Endodermal cell (in vitro differentiated cells): ENCODE measurements around the gene ORM1. TPM values are rescaled to one million over a fixed set of nuclear protein-coding genes. Genes with fewer than 3 reads are reported as not detected.

Experiments used
- DNase-seq: peaks from one replicate; pipeline ENCODE4 v3.0.0-alpha.2; 2017
- H3K27ac ChIP-seq: 2 replicates; pipeline ENCODE4 v1.5.1; 2013; ENCODE audit warnings: mild to moderate bottlenecking, low read depth, low read length, moderate library complexity
- H3K27me3 ChIP-seq: 2 replicates; pipeline ENCODE4 v1.6.1; 2013; ENCODE audit warnings: mild to moderate bottlenecking, low read length, moderate library complexity; ENCODE audit not compliant: insufficient read depth, control insufficient read depth, poor library complexity, severe bottlenecking
- H3K36me3 ChIP-seq: 2 replicates; pipeline ENCODE4 v1.7.0; 2013; ENCODE audit warnings: mild to moderate bottlenecking, low read length, moderate library complexity; ENCODE audit not compliant: control insufficient read depth, insufficient read depth
- H3K4me1 ChIP-seq: one replicate; pipeline ENCODE4 v1.7.0; 2013; ENCODE audit warnings: low read length; ENCODE audit not compliant: control insufficient read depth, insufficient read depth
- H3K4me3 ChIP-seq: 2 replicates; pipeline ENCODE4 v1.5.1; 2013; ENCODE audit warnings: mild to moderate bottlenecking, low read length, moderate library complexity
- H3K9ac ChIP-seq: 2 replicates; pipeline ENCODE4 v1.6.1; 2013; ENCODE audit warnings: mild to moderate bottlenecking, low read length, moderate library complexity; ENCODE audit not compliant: poor library complexity, severe bottlenecking; ENCODE audit errors: extremely low read depth
- H3K9me3 ChIP-seq: 2 replicates; pipeline ENCODE4 v1.6.1; 2013; ENCODE audit warnings: mild to moderate bottlenecking, low read length, moderate library complexity; ENCODE audit not compliant: control insufficient read depth
- H3K27ac Mint-ChIP-seq: 2 replicates; pipeline ENCODE4 v1.8.0; 2020; ENCODE audit warnings: mixed read lengths
- H3K27me3 Mint-ChIP-seq: 2 replicates; pipeline ENCODE4 v1.8.0; 2021; ENCODE audit warnings: mild to moderate bottlenecking, mixed read lengths; ENCODE audit not compliant: insufficient read depth
- H3K36me3 Mint-ChIP-seq: 2 replicates; pipeline ENCODE4 v1.8.0; 2020; ENCODE audit warnings: low read depth, mixed read lengths
- H3K4me1 Mint-ChIP-seq: 2 replicates; pipeline ENCODE4 v1.8.0; 2020; ENCODE audit warnings: mixed read lengths
- H3K4me3 Mint-ChIP-seq: 2 replicates; pipeline ENCODE4 v1.8.0; 2020; ENCODE audit warnings: mild to moderate bottlenecking, moderate library complexity, mixed read lengths
- H3K9me3 Mint-ChIP-seq: 2 replicates; pipeline ENCODE4 v1.8.0; 2020; ENCODE audit warnings: mild to moderate bottlenecking, mixed read lengths
- CTCF ChIP-seq: fragments of 200-600 bp; sonication (generic); conservative IDR thresholded peaks from 2 replicates; pipeline ENCODE4 v1.5.0; 2021; ENCODE audit warnings: antibody characterized with exemption, mild to moderate bottlenecking
- WGBS, 2 experiments: methylation state at CpG; one replicate each; pipeline versions ENCODE4 v1.1.5 to v1.1.7; 2013; ENCODE audit warnings: missing lambda C conversion rate in 2 of 2, mixed read lengths in 1 of 2; ENCODE audit not compliant: insufficient coverage in 1 of 2, insufficient read length in 1 of 2; 5-methylcytosine and 5-hydroxymethylcytosine counted together
- total RNA-seq, 2 donors: library from RNA; stranded (reverse); fragmentation: NEBNext Ultra II Directional in 1 of 2; extraction: Animal tissue kit (Norgen Biotek cat#: 25700) in 1 of 2; gene quantifications; 2 replicates in 1 of 2; 3 replicates in 1 of 2; pipeline ENCODE4 v1.2.1, GENCODE V29; 2021

The ORM1 gene
- total RNA-seq, 2 donors from 2014 or later = 0.59 TPM; not detected in 1

- no peak overlapping the region for H3K27ac Mint-ChIP-seq
- H3K36me3 Mint-ChIP-seq = peaks cover 31% of the 10 kb centered on the region
Observed at GRCh38 chr9:114343471-114344187, 20.7 kb downstream of the ORM1 start.

GRCh38 chr9:114344188-114344566 lies 21.3 kb downstream of the ORM1 start:
- H3K4me3 Mint-ChIP-seq = no peak overlapping the region
- peaks cover 4% of the 10 kb centered on the region for H3K4me1 Mint-ChIP-seq
- WGBS, 2 experiments = 92 to 95% methylated on average over 10 to 11 of the region's 11 CpGs
- no peak for DNase-seq
- no peak for TF ChIP-seq CTCF
- Histone ChIP-seq H3K9ac (no peak overlapping the region), H3K36me3 (peaks cover 10% of the 10 kb centered on the region), H3K27me3 (no peaks in the 10 kb centered on the region), H3K9me3 (no peaks in the 10 kb centered on the region), H3K4me3 (no peak overlapping the region), H3K27ac (no peak overlapping the region), H3K4me1 (no peaks in the 10 kb centered on the region)
- H3K36me3 Mint-ChIP-seq = peaks cover 31% of the 10 kb centered on the region
- H3K9me3 Mint-ChIP-seq = no peaks in the 10 kb centered on the region
- H3K27me3 Mint-ChIP-seq = no peaks in the 10 kb centered on the region
- no peak overlapping the region for H3K27ac Mint-ChIP-seq

More at GRCh38 chr9:114343471-114344187, 20.7 kb downstream of the ORM1 start:
- Histone ChIP-seq H3K9ac (no peak overlapping the region), H3K9me3 (no peaks in the 10 kb centered on the region), H3K27me3 (no peaks in the 10 kb centered on the region), H3K4me1 (no peaks in the 10 kb centered on the region), H3K4me3 (no peak overlapping the region), H3K27ac (no peak overlapping the region), H3K36me3 (peaks cover 10% of the 10 kb centered on the region)
- Mint-ChIP-seq H3K4me1 (no peaks in the 10 kb centered on the region), H3K4me3 (no peak overlapping the region), H3K27me3 (no peaks in the 10 kb centered on the region), H3K9me3 (no peaks in the 10 kb centered on the region)
- DNase-seq = no peak
- no peak for TF ChIP-seq CTCF
- 95 to 96% methylated on average over 5 to 9 of the region's 9 CpGs for WGBS, 2 experiments

- no peaks in the 10 kb centered on the region for H3K9me3 Mint-ChIP-seq
- no peak for TF ChIP-seq CTCF
- WGBS, 2 experiments = 97% methylated on average over 3 of the region's 3 CpGs
- H3K4me3 Mint-ChIP-seq = no peak overlapping the region
- H3K9ac ChIP-seq = no peak overlapping the region
- H3K27ac Mint-ChIP-seq = no peak overlapping the region
- H3K36me3 ChIP-seq = peaks cover 10% of the 10 kb centered on the region
- H3K9me3 ChIP-seq = no peaks in the 10 kb centered on the region
- DNase-seq = no peak
- peaks cover 9% of the 10 kb centered on the region for H3K4me1 Mint-ChIP-seq
- H3K27me3 ChIP-seq = no peaks in the 10 kb centered on the region
- peaks cover 28% of the 10 kb centered on the region for H3K36me3 Mint-ChIP-seq
- no peak overlapping the region for H3K27ac ChIP-seq
- no peak overlapping the region for H3K4me3 ChIP-seq
- no peaks in the 10 kb centered on the region for H3K4me1 ChIP-seq
- no peaks in the 10 kb centered on the region for H3K27me3 Mint-ChIP-seq
Observed at GRCh38 chr9:114344692-114345091, 21.8 kb downstream of the ORM1 start.
